HepG2 (cell line): ENCODE measurements around the gene TOPORS. TPM values are rescaled to one million over a fixed set of nuclear protein-coding genes. Genes with fewer than 3 reads are reported as not detected.

Experiments
- DMAP1 ChIP-seq: IDR thresholded peaks from 2 replicates; pipeline ENCODE4 v1.6.1; 2016
- EP300 ChIP-seq, 3 experiments: sonication (generic) in 1 of 3; formaldehyde crosslinking in 1 of 3; IDR thresholded peaks; 2 replicates each; pipeline versions ENCODE4 v1.5.1 to v1.6.1; 2011 to 2020; ENCODE audit warnings: low read depth in 2 of 3, low read length in 2 of 3, borderline replicate concordance in 1 of 3, improper control_type of control experiment in 1 of 3, mild to moderate bottlenecking in 1 of 3, missing genetic modification reagents in 1 of 3, moderate library complexity in 1 of 3
- HNF1A ChIP-seq, 2 experiments: sonication (generic) in 1 of 2; formaldehyde crosslinking in 1 of 2; IDR thresholded peaks; 2 replicates each; pipeline versions ENCODE4 v1.4.0 to v1.6.1; 2016 to 2020; ENCODE audit warnings: borderline replicate concordance in 1 of 2, low read depth in 1 of 2, mild to moderate bottlenecking in 1 of 2, missing genetic modification reagents in 1 of 2
- MZF1 ChIP-seq: sonication (generic); formaldehyde crosslinking; IDR thresholded peaks from 2 replicates; pipeline ENCODE4 v1.8.1; 2023; ENCODE audit warnings: mild to moderate bottlenecking, missing genetic modification reagents, borderline replicate concordance
- NFIB ChIP-seq: sonication (generic); formaldehyde crosslinking; IDR thresholded peaks from 2 replicates; pipeline ENCODE4 v1.9.0; 2021; ENCODE audit warnings: missing genetic modification reagents, mild to moderate bottlenecking, borderline replicate concordance
- SMARCE1 ChIP-seq: fragments of 450-650 bp; IDR thresholded peaks from 2 replicates; pipeline ENCODE4 v1.6.1; 2017; ENCODE audit warnings: borderline replicate concordance
- TAF15 ChIP-seq: fragments of 200-400 bp; formaldehyde crosslinking; IDR thresholded peaks from one replicate; pipeline ENCODE4 v1.6.1; 2018; ENCODE audit warnings: mild to moderate bottlenecking, low read depth, low read length; ENCODE audit not compliant: poor library complexity, severe bottlenecking
- TFDP1 ChIP-seq: IDR thresholded peaks from 2 replicates; pipeline ENCODE4 v1.6.1; 2016; ENCODE audit warnings: missing compliant biosample characterization, missing genetic modification reagents, borderline replicate concordance
- ZBTB2 ChIP-seq: sonication (generic); formaldehyde crosslinking; IDR thresholded peaks from 2 replicates; pipeline ENCODE4 v1.8.0; 2022; ENCODE audit warnings: low read depth, missing genetic modification reagents
- ZNF619 ChIP-seq: sonication (generic); formaldehyde crosslinking; IDR thresholded peaks from 2 replicates; pipeline ENCODE4 v1.4.0; 2020; ENCODE audit warnings: mild to moderate bottlenecking, missing genetic modification reagents
- ZNF75D ChIP-seq: sonication (generic); formaldehyde crosslinking; IDR thresholded peaks from 2 replicates; pipeline ENCODE4 v1.8.1; 2023; ENCODE audit warnings: missing genetic modification reagents, mild to moderate bottlenecking, borderline replicate concordance
- polyA plus RNA-seq, 8 experiments: library from polyadenylated mRNA; depleted of rRNA in 3 of 8; stranded (reverse) in 7 of 8; unstranded in 1 of 8; fragments of >200 nt; fragmentation: Illumina TruSeq in 4 of 8; extraction: Trizol in 4 of 8; gene quantifications; 2 replicates each; pipeline versions ENCODE4 v1.2.1 to v1.2.3, GENCODE V29; 2011 to 2016; ENCODE audit warnings: low read depth in 4 of 8, missing spikeins in 1 of 8, mixed read lengths in 1 of 8; ENCODE audit not compliant: insufficient read depth in 1 of 8
- total RNA-seq, 5 experiments: library from RNA; depleted of rRNA; stranded (reverse); fragments of >200 nt; fragmentation: Illumina TruSeq; extraction: Trizol; gene quantifications; 2 replicates each; pipeline ENCODE4 v1.2.3, GENCODE V29; 2016; ENCODE audit warnings: low read depth in 1 of 5
- TF ChIP-seq, protein P1 (sequence below): sonication (generic); formaldehyde crosslinking; IDR thresholded peaks from 2 replicates; pipeline ENCODE4 v1.4.0; 2020; ENCODE audit warnings: missing genetic modification reagents, borderline replicate concordance
- TF ChIP-seq, protein P2 (sequence below): sonication (generic); formaldehyde crosslinking; IDR thresholded peaks from 2 replicates; pipeline ENCODE4 v1.4.0; 2020; ENCODE audit warnings: missing genetic modification reagents

Gene TOPORS
- total and polyA plus RNA-seq, 2 of the 13 experiments (the other 11 are each of a cell fraction or from before 2014, with no cell fraction given), result 6.8 to 19.6 TPM

DNA sequence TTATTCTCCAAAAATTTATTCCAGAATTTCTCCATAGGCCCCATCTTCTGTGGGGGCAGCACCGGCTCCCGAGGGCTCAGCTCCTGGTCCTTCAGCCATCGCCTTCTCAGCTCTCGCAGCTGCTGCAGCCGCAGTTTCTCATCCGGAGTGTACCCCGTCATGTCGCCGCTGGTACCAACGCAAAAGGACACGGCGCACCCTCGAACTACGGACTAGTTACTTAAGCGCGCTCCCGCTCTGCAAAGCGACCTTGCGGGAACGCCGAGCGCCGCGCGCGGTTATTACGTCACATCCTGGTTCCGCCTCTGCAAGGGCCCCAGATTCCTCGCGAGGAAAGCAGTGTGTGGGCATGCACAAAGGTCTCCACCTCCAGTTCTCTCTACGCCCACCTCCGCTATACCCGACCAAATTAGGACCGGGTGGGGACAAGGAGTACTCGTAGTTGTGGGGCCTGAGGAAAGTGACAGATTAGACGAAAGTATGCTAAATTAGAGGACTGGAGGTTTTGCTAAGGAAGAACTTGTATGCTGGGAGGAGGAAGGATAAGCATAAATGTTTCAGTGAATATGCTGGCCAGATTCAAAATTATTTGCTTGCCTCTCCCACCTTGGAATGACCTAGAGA is 20.6 kb upstream of the TOPORS start, which contains the start of gene NDUFB6 (continued):
- TF ChIP-seq, protein P1, sequence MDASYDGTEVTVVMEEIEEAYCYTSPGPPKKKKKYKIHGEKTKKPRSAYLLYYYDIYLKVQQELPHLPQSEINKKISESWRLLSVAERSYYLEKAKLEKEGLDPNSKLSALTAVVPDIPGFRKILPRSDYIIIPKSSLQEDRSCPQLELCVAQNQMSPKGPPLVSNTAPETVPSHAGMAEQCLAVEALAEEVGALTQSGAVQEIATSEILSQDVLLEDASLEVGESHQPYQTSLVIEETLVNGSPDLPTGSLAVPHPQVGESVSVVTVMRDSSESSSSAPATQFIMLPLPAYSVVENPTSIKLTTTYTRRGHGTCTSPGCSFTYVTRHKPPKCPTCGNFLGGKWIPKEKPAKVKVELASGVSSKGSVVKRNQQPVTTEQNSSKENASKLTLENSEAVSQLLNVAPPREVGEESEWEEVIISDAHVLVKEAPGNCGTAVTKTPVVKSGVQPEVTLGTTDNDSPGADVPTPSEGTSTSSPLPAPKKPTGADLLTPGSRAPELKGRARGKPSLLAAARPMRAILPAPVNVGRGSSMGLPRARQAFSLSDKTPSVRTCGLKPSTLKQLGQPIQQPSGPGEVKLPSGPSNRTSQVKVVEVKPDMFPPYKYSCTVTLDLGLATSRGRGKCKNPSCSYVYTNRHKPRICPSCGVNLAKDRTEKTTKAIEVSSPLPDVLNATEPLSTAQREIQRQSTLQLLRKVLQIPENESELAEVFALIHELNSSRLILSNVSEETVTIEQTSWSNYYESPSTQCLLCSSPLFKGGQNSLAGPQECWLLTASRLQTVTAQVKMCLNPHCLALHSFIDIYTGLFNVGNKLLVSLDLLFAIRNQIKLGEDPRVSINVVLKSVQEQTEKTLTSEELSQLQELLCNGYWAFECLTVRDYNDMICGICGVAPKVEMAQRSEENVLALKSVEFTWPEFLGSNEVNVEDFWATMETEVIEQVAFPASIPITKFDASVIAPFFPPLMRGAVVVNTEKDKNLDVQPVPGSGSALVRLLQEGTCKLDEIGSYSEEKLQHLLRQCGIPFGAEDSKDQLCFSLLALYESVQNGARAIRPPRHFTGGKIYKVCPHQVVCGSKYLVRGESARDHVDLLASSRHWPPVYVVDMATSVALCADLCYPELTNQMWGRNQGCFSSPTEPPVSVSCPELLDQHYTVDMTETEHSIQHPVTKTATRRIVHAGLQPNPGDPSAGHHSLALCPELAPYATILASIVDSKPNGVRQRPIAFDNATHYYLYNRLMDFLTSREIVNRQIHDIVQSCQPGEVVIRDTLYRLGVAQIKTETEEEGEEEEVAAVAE, result 0 out of 2 replicates have a peak, but pooled peaks have one; percentile 60
- TF ChIP-seq EP300 (IDR thresholded peaks at IDR 0.05; ENCODE audit: low read depth in 2 of 2, low read length in 2 of 2) (no peak), EP300 (CRISPR knock-in tag; IDR thresholded peaks at IDR 0.05; ENCODE audit: borderline replicate concordance) (no peak), TAF15 (no peak), HNF1A (IDR thresholded peaks at IDR 0.05; ENCODE audit: low read depth) (no peak), HNF1A (CRISPR knock-in tag; IDR thresholded peaks at IDR 0.05; ENCODE audit: borderline replicate concordance) (peak; percentile 67; the same call in 1 of the 2 replicates), ZNF75D (CRISPR knock-in tag) (no peak), DMAP1 (CRISPR knock-in tag) (peak; percentile 87), ZBTB2 (CRISPR knock-in tag) (peak; percentile 53; the same call in 1 of the 2 replicates), SMARCE1 (no peak), TFDP1 (CRISPR knock-in tag) (peak; percentile 88), ZNF619 (CRISPR knock-in tag) (0 out of 2 replicates have a peak, but pooled peaks have one; percentile 35), MZF1 (CRISPR knock-in tag) (no peak), NFIB (CRISPR knock-in tag) (no peak)
- TF ChIP-seq, protein P2, sequence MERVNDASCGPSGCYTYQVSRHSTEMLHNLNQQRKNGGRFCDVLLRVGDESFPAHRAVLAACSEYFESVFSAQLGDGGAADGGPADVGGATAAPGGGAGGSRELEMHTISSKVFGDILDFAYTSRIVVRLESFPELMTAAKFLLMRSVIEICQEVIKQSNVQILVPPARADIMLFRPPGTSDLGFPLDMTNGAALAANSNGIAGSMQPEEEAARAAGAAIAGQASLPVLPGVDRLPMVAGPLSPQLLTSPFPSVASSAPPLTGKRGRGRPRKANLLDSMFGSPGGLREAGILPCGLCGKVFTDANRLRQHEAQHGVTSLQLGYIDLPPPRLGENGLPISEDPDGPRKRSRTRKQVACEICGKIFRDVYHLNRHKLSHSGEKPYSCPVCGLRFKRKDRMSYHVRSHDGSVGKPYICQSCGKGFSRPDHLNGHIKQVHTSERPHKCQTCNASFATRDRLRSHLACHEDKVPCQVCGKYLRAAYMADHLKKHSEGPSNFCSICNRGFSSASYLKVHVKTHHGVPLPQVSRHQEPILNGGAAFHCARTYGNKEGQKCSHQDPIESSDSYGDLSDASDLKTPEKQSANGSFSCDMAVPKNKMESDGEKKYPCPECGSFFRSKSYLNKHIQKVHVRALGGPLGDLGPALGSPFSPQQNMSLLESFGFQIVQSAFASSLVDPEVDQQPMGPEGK (CRISPR knock-in tag), result peak; percentile 63
